HCT116 (cell line): ENCODE data around the gene TLL2. TPM values are rescaled to one million over a fixed set of nuclear protein-coding genes. Genes with fewer than 3 reads are reported as not detected.

ENCODE experiments used
- ATAC-seq: fragments of 200-7000 bp; cut with Tn5 transposase; 2 replicates; pipeline ENCODE4 v1.9.1; 2020; ENCODE audit warnings: mild to moderate bottlenecking, moderate library complexity
- BruUV-seq: library from RNA; stranded (reverse); fragments of 400-500 nt; replicated peaks from 2 replicates; lab custom pipeline; 2021; lab: Mats Ljungman, UMichigan
- CTCF ChIA-PET: fragments of 300-600 bp; sonication (Branson Sonifier 250); formaldehyde crosslinking; loops from one replicate; lab custom pipeline; 2021; ENCODE audit warnings: antibody characterized with exemption; lab: Charles Lee
- POLR2A ChIA-PET: fragments of 300-600, 350-600 bp; sonication (Branson Sonifier 250); formaldehyde crosslinking; loops from one replicate; lab custom pipeline; 2021; ENCODE audit warnings: antibody characterized with exemption; lab: Charles Lee
- RAD21 ChIA-PET, 2 experiments: fragments of 300-600 bp; sonication (Branson Sonifier 250); formaldehyde crosslinking; loops; one replicate each; lab custom pipeline; 2023; ENCODE audit warnings: low total read pairs in 2 of 2; ENCODE audit not compliant: uncharacterized antibody in 2 of 2, unreplicated experiment in 2 of 2, low non-redundant PET in 1 of 2; lab: Charles Lee
- DNase-seq: peaks from one replicate; pipeline ENCODE4 v3.0.0-alpha.2; 2010; ENCODE audit warnings: low read depth, low spot score
- H2AFZ ChIP-seq: fragments of 200-600 bp; shearing (Covaris generic), sonication (generic); 2 replicates; pipeline ENCODE4 v1.6.1; 2017; ENCODE audit warnings: low read depth, mixed run types, mixed read lengths, antibody characterized with exemption, low read length; ENCODE audit not compliant: poor library complexity, severe bottlenecking
- H3K27ac ChIP-seq: 2 replicates; pipeline ENCODE4 v1.5.1; 2012; ENCODE audit warnings: low read depth, low read length
- H3K27me3 ChIP-seq: fragments of 200-600 bp; sonication (generic); 2 replicates; pipeline ENCODE4 v1.6.1; 2016; ENCODE audit warnings: mixed run types, low read length, mixed read lengths; ENCODE audit not compliant: insufficient read depth
- H3K36me3 ChIP-seq, 2 experiments: fragments of 200-500 bp in 1 of 2; fragments of 200-600 bp in 1 of 2; sonication (Bioruptor generic) in 1 of 2; sonication (generic) in 1 of 2; 2 replicates each; pipeline versions ENCODE4 v1.5.1 to v1.6.1; 2014 to 2016; ENCODE audit warnings: low read length in 2 of 2, inconsistent platforms in 1 of 2, mixed read lengths in 1 of 2, mixed run types in 1 of 2; ENCODE audit not compliant: insufficient read depth in 2 of 2, control insufficient read depth in 1 of 2
- H3K4me1 ChIP-seq, 2 experiments: fragments of 200-600 bp in 1 of 2; sonication (generic) in 1 of 2; 2 replicates each; pipeline versions ENCODE4 v1.5.1 to v1.6.1; 2012 to 2017; ENCODE audit warnings: low read length in 2 of 2, inconsistent platforms in 1 of 2, mild to moderate bottlenecking in 1 of 2, mixed read lengths in 1 of 2, mixed run types in 1 of 2, moderate library complexity in 1 of 2; ENCODE audit not compliant: insufficient read depth in 2 of 2, control insufficient read depth in 1 of 2
- H3K4me2 ChIP-seq: fragments of 200-600 bp; sonication (generic); 2 replicates; pipeline ENCODE4 v1.6.1; 2017; ENCODE audit warnings: mixed run types, low read length, mixed read lengths
- H3K4me3 ChIP-seq, 2 experiments: fragments of 200-600 bp in 1 of 2; sonication (generic) in 1 of 2; replicated peaks in 1 of 2; 2 replicates each; pipeline ENCODE4 v1.5.1; 2011 to 2016; ENCODE audit warnings: low read length in 2 of 2, control low read depth in 1 of 2, low read depth in 1 of 2, mild to moderate bottlenecking in 1 of 2, mixed read lengths in 1 of 2, mixed run types in 1 of 2
- H3K79me2 ChIP-seq: fragments of 200-600 bp; sonication (generic); 2 replicates; pipeline ENCODE4 v1.6.1; 2017; ENCODE audit warnings: mild to moderate bottlenecking, mixed run types, low read length, moderate library complexity, mixed read lengths; ENCODE audit not compliant: insufficient read depth
- H3K9ac ChIP-seq: fragments of 200-600 bp; sonication (generic); 2 replicates; pipeline ENCODE4 v1.6.1; 2016; ENCODE audit warnings: low read length, mixed read lengths
- H3K9me2 ChIP-seq: fragments of 200-600 bp; sonication (generic), shearing (Covaris generic); 2 replicates; pipeline ENCODE4 v1.6.1; 2017; ENCODE audit warnings: mixed run types, mild to moderate bottlenecking, moderate library complexity; ENCODE audit not compliant: insufficient read depth
- H3K9me3 ChIP-seq, 2 experiments: fragments of 200-500 bp in 1 of 2; fragments of 200-600 bp in 1 of 2; sonication (Bioruptor generic) in 1 of 2; sonication (generic) in 1 of 2; 2 replicates each; pipeline ENCODE4 v1.6.1; 2014 to 2017; ENCODE audit warnings: low read length in 2 of 2, mixed read lengths in 2 of 2, inconsistent platforms in 1 of 2, low read depth in 1 of 2, mild to moderate bottlenecking in 1 of 2, mixed run types in 1 of 2, moderate library complexity in 1 of 2; ENCODE audit not compliant: control insufficient read depth in 1 of 2, insufficient read depth in 1 of 2
- H4K20me1 ChIP-seq: fragments of 200-600 bp; sonication (generic), shearing (Covaris generic); 2 replicates; pipeline ENCODE4 v1.6.1; 2017; ENCODE audit warnings: mixed run types, mild to moderate bottlenecking, moderate library complexity; ENCODE audit not compliant: insufficient read depth
- EZH2phosphoT487 ChIP-seq: fragments of 200-600 bp; IDR thresholded peaks from 2 replicates; pipeline ENCODE4 v1.6.1; 2018; ENCODE audit warnings: antibody characterized with exemption, borderline replicate concordance
- RAD21 ChIP-seq: IDR thresholded peaks from 2 replicates; pipeline ENCODE4 v1.6.1; 2012; ENCODE audit warnings: low read depth, mild to moderate bottlenecking
- YY1 ChIP-seq: IDR thresholded peaks from 2 replicates; pipeline ENCODE4 v1.6.1; 2011; ENCODE audit warnings: low read length, low read depth, moderate library complexity, mild to moderate bottlenecking; ENCODE audit not compliant: insufficient replicate concordance; ENCODE audit errors: extremely low read depth
- ZBTB33 ChIP-seq: IDR thresholded peaks from 2 replicates; pipeline ENCODE4 v1.6.1; 2011; ENCODE audit warnings: mild to moderate bottlenecking, low read length, moderate library complexity; ENCODE audit not compliant: insufficient replicate concordance; ENCODE audit errors: extremely low read depth
- ZNF274 ChIP-seq: fragments of 200-500 bp; sonication (Bioruptor generic); IDR thresholded peaks from 2 replicates; pipeline ENCODE4 v1.6.1; 2014; ENCODE audit warnings: mild to moderate bottlenecking, low read depth, low read length, inconsistent platforms
- intact Hi-C: fragments of 100-400 bp; cut with micrococcal nuclease; formaldehyde crosslinking; loops from 2 replicates; pipeline ENCODE4 v1.10.0; 2022
- total RNA-seq: library from RNA; stranded (reverse); gene quantifications from one replicate; pipeline ENCODE4 v1.2.1, GENCODE V29; 2021; ENCODE audit not compliant: unreplicated experiment
- TF ChIP-seq, protein P1 (sequence below), 3 experiments: fragments of 200-600 bp in 1 of 3; sonication (generic) in 1 of 3; IDR thresholded peaks in 2 of 3; conservative IDR thresholded peaks in 1 of 3; 2 replicates each; pipeline ENCODE4 v1.5.1; 2012 to 2017; ENCODE audit warnings: low read depth in 2 of 3, low read length in 2 of 3, antibody characterized with exemption in 1 of 3, borderline replicate concordance in 1 of 3, control low read depth in 1 of 3, mild to moderate bottlenecking in 1 of 3, mixed read lengths in 1 of 3, mixed run types in 1 of 3, moderate library complexity in 1 of 3; ENCODE audit not compliant: insufficient read depth in 1 of 3
- TF ChIP-seq, protein P2 (sequence below): IDR thresholded peaks from 2 replicates; pipeline ENCODE4 v1.6.1; 2012; ENCODE audit warnings: low read depth
- TF ChIP-seq, protein P3 (sequence below): IDR thresholded peaks from 2 replicates; pipeline ENCODE4 v1.6.1; 2012

TLL2 gene
- total RNA-seq, 1 experiment from 2014 or later: 1.3 TPM

GRCh38 chr10:96370584-96371157, 143.1 kb downstream of the TLL2 start:
- intact Hi-C loops: loop anchor here (10.0 kb wide), 1 partner anchor 274 kb away; no protein-coding TSS in a partner anchor

More at GRCh38 chr10:96370584-96371157, 143.1 kb downstream of the TLL2 start:
- Histone ChIP-seq H3K4me1 (peaks cover 0 to 23% of the 10 kb centered on the region in 2 experiments; a peak in 3 of 4 replicates), H2AFZ (peak overlapping the region; percentile 89), H3K79me2 (no peaks in the 10 kb centered on the region), H3K4me2 (peak overlapping the region; percentile 29), H3K36me3 (no peaks in the 10 kb centered on the region), H3K27me3 (no peaks in the 10 kb centered on the region), H3K9ac (no peak overlapping the region), H3K4me3 (no peak overlapping the region), H3K9me3 (no peaks in the 10 kb centered on the region), H3K9me2 (no peaks in the 10 kb centered on the region), H4K20me1 (no peaks in the 10 kb centered on the region), H3K27ac (no peak overlapping the region)
- ChIA-PET POLR2A (no interaction called here), CTCF (interaction anchor here (0.6 to 2.5 kb wide), 15 partner anchors 8 to 655 kb away, joined by 3 to 15 read pairs (median 4); partner anchors contain the start of gene TLL2), RAD21 (no interaction called here)
- BruUV-seq: no TSS peak
- DNase-seq: peak; percentile 44
- TF ChIP-seq, protein P1, sequence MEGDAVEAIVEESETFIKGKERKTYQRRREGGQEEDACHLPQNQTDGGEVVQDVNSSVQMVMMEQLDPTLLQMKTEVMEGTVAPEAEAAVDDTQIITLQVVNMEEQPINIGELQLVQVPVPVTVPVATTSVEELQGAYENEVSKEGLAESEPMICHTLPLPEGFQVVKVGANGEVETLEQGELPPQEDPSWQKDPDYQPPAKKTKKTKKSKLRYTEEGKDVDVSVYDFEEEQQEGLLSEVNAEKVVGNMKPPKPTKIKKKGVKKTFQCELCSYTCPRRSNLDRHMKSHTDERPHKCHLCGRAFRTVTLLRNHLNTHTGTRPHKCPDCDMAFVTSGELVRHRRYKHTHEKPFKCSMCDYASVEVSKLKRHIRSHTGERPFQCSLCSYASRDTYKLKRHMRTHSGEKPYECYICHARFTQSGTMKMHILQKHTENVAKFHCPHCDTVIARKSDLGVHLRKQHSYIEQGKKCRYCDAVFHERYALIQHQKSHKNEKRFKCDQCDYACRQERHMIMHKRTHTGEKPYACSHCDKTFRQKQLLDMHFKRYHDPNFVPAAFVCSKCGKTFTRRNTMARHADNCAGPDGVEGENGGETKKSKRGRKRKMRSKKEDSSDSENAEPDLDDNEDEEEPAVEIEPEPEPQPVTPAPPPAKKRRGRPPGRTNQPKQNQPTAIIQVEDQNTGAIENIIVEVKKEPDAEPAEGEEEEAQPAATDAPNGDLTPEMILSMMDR (IDR thresholded peaks at IDR 0.05 in 2 of 3, conservative IDR thresholded peaks at IDR 0.05 in 1 of 3; ENCODE audit: borderline replicate concordance in 1 of 3, insufficient read depth in 1 of 3, low read depth in 2 of 3, low read length in 2 of 3): peak; percentile 59 to 94 (median 82); a peak in 5 of 6 replicates
- no peak for TF ChIP-seq ZNF274
- TF ChIP-seq ZBTB33: no peak
- peak; percentile 68 for TF ChIP-seq RAD21
- TF ChIP-seq YY1: no peak
- TF ChIP-seq, protein P2, sequence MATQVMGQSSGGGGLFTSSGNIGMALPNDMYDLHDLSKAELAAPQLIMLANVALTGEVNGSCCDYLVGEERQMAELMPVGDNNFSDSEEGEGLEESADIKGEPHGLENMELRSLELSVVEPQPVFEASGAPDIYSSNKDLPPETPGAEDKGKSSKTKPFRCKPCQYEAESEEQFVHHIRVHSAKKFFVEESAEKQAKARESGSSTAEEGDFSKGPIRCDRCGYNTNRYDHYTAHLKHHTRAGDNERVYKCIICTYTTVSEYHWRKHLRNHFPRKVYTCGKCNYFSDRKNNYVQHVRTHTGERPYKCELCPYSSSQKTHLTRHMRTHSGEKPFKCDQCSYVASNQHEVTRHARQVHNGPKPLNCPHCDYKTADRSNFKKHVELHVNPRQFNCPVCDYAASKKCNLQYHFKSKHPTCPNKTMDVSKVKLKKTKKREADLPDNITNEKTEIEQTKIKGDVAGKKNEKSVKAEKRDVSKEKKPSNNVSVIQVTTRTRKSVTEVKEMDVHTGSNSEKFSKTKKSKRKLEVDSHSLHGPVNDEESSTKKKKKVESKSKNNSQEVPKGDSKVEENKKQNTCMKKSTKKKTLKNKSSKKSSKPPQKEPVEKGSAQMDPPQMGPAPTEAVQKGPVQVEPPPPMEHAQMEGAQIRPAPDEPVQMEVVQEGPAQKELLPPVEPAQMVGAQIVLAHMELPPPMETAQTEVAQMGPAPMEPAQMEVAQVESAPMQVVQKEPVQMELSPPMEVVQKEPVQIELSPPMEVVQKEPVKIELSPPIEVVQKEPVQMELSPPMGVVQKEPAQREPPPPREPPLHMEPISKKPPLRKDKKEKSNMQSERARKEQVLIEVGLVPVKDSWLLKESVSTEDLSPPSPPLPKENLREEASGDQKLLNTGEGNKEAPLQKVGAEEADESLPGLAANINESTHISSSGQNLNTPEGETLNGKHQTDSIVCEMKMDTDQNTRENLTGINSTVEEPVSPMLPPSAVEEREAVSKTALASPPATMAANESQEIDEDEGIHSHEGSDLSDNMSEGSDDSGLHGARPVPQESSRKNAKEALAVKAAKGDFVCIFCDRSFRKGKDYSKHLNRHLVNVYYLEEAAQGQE: no peak
- TF ChIP-seq EZH2phosphoT487: no peak
- TF ChIP-seq, protein P3, sequence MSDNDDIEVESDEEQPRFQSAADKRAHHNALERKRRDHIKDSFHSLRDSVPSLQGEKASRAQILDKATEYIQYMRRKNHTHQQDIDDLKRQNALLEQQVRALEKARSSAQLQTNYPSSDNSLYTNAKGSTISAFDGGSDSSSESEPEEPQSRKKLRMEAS: no peak
- ATAC-seq: peak; percentile 71
